GM12878 (cell line): ENCODE results near the gene FOXO1.

ENCODE experiments used
- CEBPB ChIP-seq, 2 experiments: fragments of 150-350 bp in 1 of 2; IDR thresholded peaks; 2 replicates each; pipeline ENCODE4 v1.6.1; 2012 to 2014; ENCODE audit warnings: low read depth in 2 of 2, low read length in 2 of 2, borderline replicate concordance in 1 of 2, inconsistent platforms in 1 of 2
- CTCF ChIP-seq, 3 experiments: IDR thresholded peaks in 2 of 3; conservative IDR thresholded peaks in 1 of 3; 2 replicates each; pipeline ENCODE4 v1.5.1; 2011; ENCODE audit warnings: low read depth in 3 of 3, low read length in 3 of 3, mild to moderate bottlenecking in 3 of 3, control low read depth in 2 of 3, moderate library complexity in 2 of 3, inconsistent platforms in 1 of 3, mixed read lengths in 1 of 3; ENCODE audit not compliant: control insufficient read depth in 2 of 3, insufficient read depth in 1 of 3; ENCODE audit errors: extremely low read depth in 1 of 3
- HDAC2 ChIP-seq: fragments of 200-600 bp; sonication (generic); IDR thresholded peaks from 2 replicates; pipeline ENCODE4 v1.6.1; 2017
- MTA3 ChIP-seq: IDR thresholded peaks from 2 replicates; pipeline ENCODE4 v1.6.1; 2012; ENCODE audit warnings: low read length, inconsistent platforms, borderline replicate concordance

DNA sequence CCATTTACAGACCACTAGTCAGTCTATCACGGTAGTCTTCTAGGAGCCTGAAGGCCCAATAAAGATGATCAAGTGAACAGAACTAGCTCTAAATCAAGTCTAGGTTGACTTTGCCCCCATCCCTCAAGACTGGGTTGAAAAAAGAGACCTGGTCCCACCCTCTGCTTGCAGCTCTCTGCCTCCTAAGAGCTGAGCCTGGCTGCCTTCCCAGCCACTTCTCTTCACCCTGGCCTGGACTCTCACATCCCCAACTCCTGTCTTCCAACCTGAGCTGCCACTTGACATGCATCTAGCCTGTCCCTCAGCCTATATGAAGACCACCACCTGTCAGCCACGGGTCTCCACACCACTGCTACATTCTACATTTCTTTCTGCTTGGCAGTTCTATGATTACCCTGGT lies 99.6 kb downstream of the FOXO1 start:
- TF ChIP-seq CTCF (IDR thresholded peaks at IDR 0.05 in 2 of 3, conservative IDR thresholded peaks at IDR 0.05 in 1 of 3; ENCODE audit: control insufficient read depth in 2 of 3, extremely low read depth in 1 of 3, insufficient read depth in 1 of 3, low read depth in 3 of 3, low read length in 3 of 3) (no peak), MTA3 (no peak), CEBPB (IDR thresholded peaks at IDR 0.05; ENCODE audit: borderline replicate concordance in 1 of 2, low read depth in 2 of 2, low read length in 2 of 2) (no peak), HDAC2 (no peak)
